GM21381 (cell line): Measurements from ENCODE around the gene WDR53.
A peak's percentile ranks its signal among the peaks of the same experiment; 100 is the strongest.
"Not testable (repeated sequence)": the region's sequence is repeated elsewhere in the genome, so short reads cannot be mapped to it uniquely, and the experiment has no call there.

Source experiments
- ATAC-seq: cut with Tn5 transposase; IDR thresholded peaks from one replicate; pipeline ENCODE4 v1.9.1; 2021; ENCODE audit warnings: mild to moderate bottlenecking, moderate library complexity; ENCODE audit not compliant: unreplicated experiment

The WDR53 gene

GRCh38 chr3:196559826-196560225 lies 8.5 kb downstream of the WDR53 start:
- no peak for ATAC-seq

GRCh38 chr3:196558476-196558875 lies 9.9 kb downstream of the WDR53 start:
- ATAC-seq = no peak

- no peak for ATAC-seq
These were observed 11.1 kb downstream of the WDR53 start for GRCh38 chr3:196557236-196557635.

- no peak for ATAC-seq
These were observed 13.1 kb downstream of the WDR53 start for GRCh38 chr3:196555295-196555694.

GRCh38 chr3:196554205-196554604 lies 14.1 kb downstream of the WDR53 start:
- no peak for ATAC-seq

GRCh38 chr3:196553551-196553950 lies 14.8 kb downstream of the WDR53 start:
- no peak for ATAC-seq

GRCh38 chr3:196552253-196552652 lies 16.1 kb downstream of the WDR53 start:
- no peak for ATAC-seq

- not testable (repeated sequence) for ATAC-seq
These were observed 18.2 kb downstream of the WDR53 start for GRCh38 chr3:196550172-196550571.

- not testable (repeated sequence) for ATAC-seq
These were observed 19.0 kb downstream of the WDR53 start for GRCh38 chr3:196549312-196549711.

GRCh38 chr3:196547067-196547466 lies 21.3 kb downstream of the WDR53 start:
- no peak for ATAC-seq

GRCh38 chr3:196546537-196546936 lies 21.8 kb downstream of the WDR53 start:
- ATAC-seq = no peak

- ATAC-seq = no peak
These were observed 23.8 kb downstream of the WDR53 start for GRCh38 chr3:196544491-196544992.

- no peak for ATAC-seq
These were observed 26.5 kb downstream of the WDR53 start for GRCh38 chr3:196541684-196542445.

GRCh38 chr3:196537319-196537984 lies 30.9 kb downstream of the WDR53 start:
- ATAC-seq = no peak

GRCh38 chr3:196533260-196533681 lies 35.1 kb downstream of the WDR53 start:
- ATAC-seq = no peak

GRCh38 chr3:196531418-196531817 lies 36.9 kb downstream of the WDR53 start:
- no peak for ATAC-seq

GRCh38 chr3:196528639-196529233 lies 39.6 kb downstream of the WDR53 start:
- peak; percentile 85 for ATAC-seq

- ATAC-seq = no peak
These were observed 43.2 kb downstream of the WDR53 start for GRCh38 chr3:196525141-196525540.

- ATAC-seq = no peak
These were observed 43.8 kb downstream of the WDR53 start for GRCh38 chr3:196524527-196524926.

GRCh38 chr3:196523841-196524240 lies 44.5 kb downstream of the WDR53 start:
- no peak for ATAC-seq

GRCh38 chr3:196521291-196521690 lies 47.1 kb downstream of the WDR53 start:
- not testable (repeated sequence) for ATAC-seq

GRCh38 chr3:196519718-196520082 lies 48.7 kb downstream of the WDR53 start:
- no peak for ATAC-seq
